ENCODE results near the gene NEB.
"Not testable (repeated sequence)": the region's sequence is repeated elsewhere in the genome, so short reads cannot be mapped to it uniquely, and the experiment has no call there.

GRCh38 chr2:151641895-151642294 is 92.4 kb downstream of the NEB start:
- not testable (repeated sequence) for TF ChIP-seq CTCF (conservative IDR thresholded peaks at IDR 0.05; ENCODE audit: low read depth, low read length); POLR2A (IDR thresholded peaks at IDR 0.05; ENCODE audit: low read depth, low read length); SMC3 (IDR thresholded peaks at IDR 0.05; ENCODE audit: low read depth, low read length); RAD21 (IDR thresholded peaks at IDR 0.05; ENCODE audit: low read length); RFX5 (IDR thresholded peaks at IDR 0.05; ENCODE audit: low read depth, low read length); CHD1 (IDR thresholded peaks at IDR 0.05; ENCODE audit: low read depth, low read length); MXI1 (IDR thresholded peaks at IDR 0.05; ENCODE audit: borderline replicate concordance, low read depth, low read length); CEBPB (IDR thresholded peaks at IDR 0.05; ENCODE audit: low read depth, low read length); MAZ (IDR thresholded peaks at IDR 0.05; ENCODE audit: borderline replicate concordance, low read depth, low read length); BHLHE40 (IDR thresholded peaks at IDR 0.05; ENCODE audit: low read depth, low read length); RCOR1 (IDR thresholded peaks at IDR 0.05; ENCODE audit: insufficient replicate concordance, low read length); FOS (IDR thresholded peaks at IDR 0.05; ENCODE audit: low read depth, low read length)
- TF ChIP-seq, protein P1, sequence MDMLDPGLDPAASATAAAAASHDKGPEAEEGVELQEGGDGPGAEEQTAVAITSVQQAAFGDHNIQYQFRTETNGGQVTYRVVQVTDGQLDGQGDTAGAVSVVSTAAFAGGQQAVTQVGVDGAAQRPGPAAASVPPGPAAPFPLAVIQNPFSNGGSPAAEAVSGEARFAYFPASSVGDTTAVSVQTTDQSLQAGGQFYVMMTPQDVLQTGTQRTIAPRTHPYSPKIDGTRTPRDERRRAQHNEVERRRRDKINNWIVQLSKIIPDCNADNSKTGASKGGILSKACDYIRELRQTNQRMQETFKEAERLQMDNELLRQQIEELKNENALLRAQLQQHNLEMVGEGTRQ (IDR thresholded peaks at IDR 0.05; ENCODE audit: low read depth, low read length) = not testable (repeated sequence)
- TF ChIP-seq, protein P2, sequence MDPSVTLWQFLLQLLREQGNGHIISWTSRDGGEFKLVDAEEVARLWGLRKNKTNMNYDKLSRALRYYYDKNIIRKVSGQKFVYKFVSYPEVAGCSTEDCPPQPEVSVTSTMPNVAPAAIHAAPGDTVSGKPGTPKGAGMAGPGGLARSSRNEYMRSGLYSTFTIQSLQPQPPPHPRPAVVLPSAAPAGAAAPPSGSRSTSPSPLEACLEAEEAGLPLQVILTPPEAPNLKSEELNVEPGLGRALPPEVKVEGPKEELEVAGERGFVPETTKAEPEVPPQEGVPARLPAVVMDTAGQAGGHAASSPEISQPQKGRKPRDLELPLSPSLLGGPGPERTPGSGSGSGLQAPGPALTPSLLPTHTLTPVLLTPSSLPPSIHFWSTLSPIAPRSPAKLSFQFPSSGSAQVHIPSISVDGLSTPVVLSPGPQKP (IDR thresholded peaks at IDR 0.05; ENCODE audit: borderline replicate concordance, low read depth, low read length) = not testable (repeated sequence)

Measured in IMR-90 (cell line).